Skeletal muscle satellite cell (primary cell): Measurements from ENCODE around the gene LYL1.
A peak's percentile ranks its signal among the peaks of the same experiment; 100 is the strongest.

Experiments
- H3K27me3 ChIP-seq: 2 replicates; pipeline ENCODE4 v1.7.0; 2013; ENCODE audit warnings: low read length; ENCODE audit not compliant: control insufficient read depth, insufficient read depth
- H3K36me3 ChIP-seq: 2 replicates; pipeline ENCODE4 v1.7.0; 2013; ENCODE audit warnings: mild to moderate bottlenecking, control low read depth, low read length; ENCODE audit not compliant: insufficient read depth
- H3K4me1 ChIP-seq: 2 replicates; pipeline ENCODE4 v1.7.0; 2013; ENCODE audit warnings: low read length; ENCODE audit not compliant: control insufficient read depth, insufficient read depth
- H3K4me2 ChIP-seq: 2 replicates; pipeline ENCODE4 v1.7.0; 2013; ENCODE audit warnings: mild to moderate bottlenecking, low read length
- H3K4me3 ChIP-seq: 2 replicates; pipeline ENCODE4 v1.7.0; 2013; ENCODE audit warnings: low read length
- H3K9ac ChIP-seq: 2 replicates; pipeline ENCODE4 v1.7.0; 2013; ENCODE audit warnings: mild to moderate bottlenecking, low read depth, low read length, moderate library complexity
- H3K9me3 ChIP-seq: replicated peaks from 2 replicates; pipeline ENCODE4 v1.7.0; 2013; ENCODE audit warnings: mild to moderate bottlenecking, control low read depth, low read length

Gene LYL1

GRCh38 chr19:13053761-13054625 lies 48.7 kb downstream of the LYL1 start:
- Histone ChIP-seq H3K4me3 (peak overlapping the region; percentile 19), H3K4me1 (peaks cover 68% of the 10 kb centered on the region)

DNA sequence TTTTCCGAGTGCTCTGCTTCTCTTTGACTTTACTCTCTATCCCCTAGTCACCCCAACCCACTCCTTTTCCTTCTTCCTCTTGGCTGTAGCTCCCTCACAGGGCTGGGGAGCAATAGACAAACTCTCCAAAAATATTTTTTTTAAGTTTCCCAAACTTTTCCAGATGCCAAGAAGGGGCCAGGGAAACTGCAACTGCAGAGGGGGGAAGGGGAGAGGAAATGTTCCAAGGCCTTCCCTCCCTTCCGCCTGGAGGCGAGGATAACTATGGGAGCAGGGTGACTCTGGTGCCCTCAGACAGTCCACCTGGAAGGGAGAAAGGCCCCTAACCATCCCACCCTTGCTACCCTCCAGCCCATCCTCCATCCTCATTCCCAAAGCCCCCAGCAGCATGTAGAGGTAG lies 49.4 kb downstream of the LYL1 start:
- Histone ChIP-seq H3K36me3 (peaks cover 7% of the 10 kb centered on the region), H3K27me3 (no peaks in the 10 kb centered on the region), H3K4me1 (peaks cover 68% of the 10 kb centered on the region), H3K4me3 (peak overlapping the region; percentile 14), H3K4me2 (peak overlapping the region; percentile 69), H3K9me3 (no peaks in the 10 kb centered on the region), H3K9ac (peak overlapping the region; percentile 78)

More at GRCh38 chr19:13053761-13054625, 48.7 kb downstream of the LYL1 start:
- H3K36me3 ChIP-seq, result peaks cover 7% of the 10 kb centered on the region
- H3K9ac ChIP-seq, result peak overlapping the region; percentile 78
- no peaks in the 10 kb centered on the region for H3K27me3 ChIP-seq
- no peaks in the 10 kb centered on the region for H3K9me3 ChIP-seq
- H3K4me2 ChIP-seq, result peak overlapping the region; percentile 69

DNA sequence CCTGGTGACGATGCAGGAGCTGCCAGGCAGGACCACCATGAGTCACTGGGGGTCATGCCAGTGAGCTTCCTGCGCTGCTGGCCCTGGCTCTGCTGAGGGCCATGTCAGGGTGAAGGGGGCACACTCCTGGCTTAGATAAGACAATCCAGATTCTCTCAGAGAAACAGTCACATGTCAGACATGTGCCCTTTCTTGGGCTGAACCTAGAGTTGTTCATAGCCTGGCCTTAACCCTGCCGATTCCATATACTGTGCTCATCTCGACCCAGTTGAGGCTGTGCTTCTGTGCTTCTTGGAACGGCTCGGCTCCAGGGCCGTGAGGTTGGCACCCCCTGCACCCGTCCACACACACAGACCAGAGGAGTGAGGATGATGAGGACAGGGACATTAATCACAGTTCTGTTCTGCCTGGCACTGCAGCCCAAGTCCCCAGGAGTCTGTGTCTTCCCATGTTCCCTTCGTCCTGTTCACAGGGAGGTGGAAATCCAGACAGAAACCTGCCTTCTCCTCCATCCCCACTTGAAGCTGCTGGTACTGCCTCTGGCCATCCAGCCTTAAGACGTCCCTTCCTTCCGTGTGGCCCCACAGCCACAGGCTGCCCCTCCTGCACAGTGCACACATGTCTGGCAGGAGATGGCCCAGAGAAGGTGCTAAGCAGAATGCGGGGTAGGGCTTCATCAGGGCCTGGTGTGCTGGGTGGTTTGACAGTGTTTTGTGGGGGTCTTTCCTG lies 50.0 kb downstream of the LYL1 start:
- Histone ChIP-seq H3K9ac (peak overlapping the region; percentile 78), H3K4me1 (peaks cover 68% of the 10 kb centered on the region), H3K4me2 (no peak overlapping the region), H3K36me3 (peaks cover 8% of the 10 kb centered on the region), H3K4me3 (no peak overlapping the region), H3K9me3 (no peaks in the 10 kb centered on the region), H3K27me3 (no peaks in the 10 kb centered on the region)

GRCh38 chr19:13051557-13052165 lies 51.0 kb downstream of the LYL1 start:
- no peaks in the 10 kb centered on the region for H3K27me3 ChIP-seq
- no peak overlapping the region for H3K4me3 ChIP-seq
- H3K4me2 ChIP-seq, result no peak overlapping the region
- H3K4me1 ChIP-seq, result peaks cover 61% of the 10 kb centered on the region
- no peaks in the 10 kb centered on the region for H3K9me3 ChIP-seq
- no peak overlapping the region for H3K9ac ChIP-seq
- H3K36me3 ChIP-seq, result peaks cover 14% of the 10 kb centered on the region

DNA sequence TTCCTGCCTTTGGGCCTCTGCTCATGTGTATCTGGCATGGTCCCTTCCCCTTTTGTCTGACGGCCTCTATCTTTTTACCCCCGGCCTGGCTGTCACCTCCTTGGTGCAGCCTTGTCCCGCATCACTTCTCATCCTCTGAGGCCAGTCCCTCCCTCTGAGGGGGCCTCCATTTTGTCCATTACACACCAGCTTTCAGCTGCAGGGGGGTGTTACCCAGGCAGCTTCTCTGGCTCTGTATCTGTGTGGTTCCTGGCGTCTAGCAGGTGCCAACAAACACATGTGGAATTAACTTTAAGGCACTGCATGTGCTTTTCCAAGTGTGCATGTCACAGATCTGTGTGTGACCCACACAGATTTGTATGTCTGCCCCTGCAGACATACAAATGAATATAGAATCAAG lies 52.4 kb downstream of the LYL1 start:
- no peaks in the 10 kb centered on the region for H3K27me3 ChIP-seq
- no peak overlapping the region for H3K4me3 ChIP-seq
- peaks cover 28% of the 10 kb centered on the region for H3K36me3 ChIP-seq

More for the DNA sequence above, 52.4 kb downstream of the LYL1 start:
- H3K4me1 ChIP-seq, result peaks cover 47% of the 10 kb centered on the region
- H3K9me3 ChIP-seq, result no peaks in the 10 kb centered on the region
- no peak overlapping the region for H3K4me2 ChIP-seq
- no peak overlapping the region for H3K9ac ChIP-seq
